Measurements from ENCODE around the gene SREBF1.

SREBF1 gene

DNA sequence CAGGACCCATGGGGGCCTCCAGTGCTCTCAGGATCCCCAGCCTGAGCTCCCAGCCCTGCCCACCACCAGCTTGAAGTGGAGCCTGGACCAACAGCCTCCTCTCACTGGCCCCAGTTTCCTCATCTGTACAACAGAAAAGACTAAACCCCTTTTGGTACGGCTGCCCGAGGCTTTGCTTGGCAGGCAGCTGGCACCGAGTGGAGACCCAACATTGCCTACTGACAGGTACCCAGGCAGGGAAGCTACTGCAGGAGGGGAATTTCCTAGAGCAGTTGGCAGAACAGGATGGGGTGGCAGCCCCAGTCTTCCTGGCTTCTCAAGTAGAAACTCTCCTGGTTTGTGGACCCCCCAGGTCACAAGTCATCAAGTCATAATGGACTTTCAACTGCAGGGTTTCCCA is 14.2 kb downstream of the SREBF1 start:
- DNase-seq: no peak

DNA sequence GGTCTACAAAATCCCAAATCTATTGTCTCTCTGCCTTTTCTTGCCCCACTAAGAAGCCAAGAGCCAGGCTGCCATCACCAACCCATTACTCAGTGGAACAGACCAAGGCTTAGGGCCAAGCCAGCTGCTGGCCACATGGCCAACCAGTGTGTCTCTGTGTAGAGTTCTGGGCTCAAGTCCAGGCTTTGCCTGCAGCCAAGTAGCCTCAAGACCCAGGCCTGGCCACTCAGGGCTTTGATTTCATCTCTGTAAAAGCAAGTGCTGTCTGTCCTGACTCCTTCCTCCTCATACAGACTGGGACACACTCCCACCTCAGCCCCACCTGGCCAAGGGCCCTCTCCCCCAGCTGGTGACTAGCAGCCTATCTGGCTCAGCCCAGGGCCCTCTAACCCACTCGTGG is 14.6 kb downstream of the SREBF1 start:
- no peak for DNase-seq

DNA sequence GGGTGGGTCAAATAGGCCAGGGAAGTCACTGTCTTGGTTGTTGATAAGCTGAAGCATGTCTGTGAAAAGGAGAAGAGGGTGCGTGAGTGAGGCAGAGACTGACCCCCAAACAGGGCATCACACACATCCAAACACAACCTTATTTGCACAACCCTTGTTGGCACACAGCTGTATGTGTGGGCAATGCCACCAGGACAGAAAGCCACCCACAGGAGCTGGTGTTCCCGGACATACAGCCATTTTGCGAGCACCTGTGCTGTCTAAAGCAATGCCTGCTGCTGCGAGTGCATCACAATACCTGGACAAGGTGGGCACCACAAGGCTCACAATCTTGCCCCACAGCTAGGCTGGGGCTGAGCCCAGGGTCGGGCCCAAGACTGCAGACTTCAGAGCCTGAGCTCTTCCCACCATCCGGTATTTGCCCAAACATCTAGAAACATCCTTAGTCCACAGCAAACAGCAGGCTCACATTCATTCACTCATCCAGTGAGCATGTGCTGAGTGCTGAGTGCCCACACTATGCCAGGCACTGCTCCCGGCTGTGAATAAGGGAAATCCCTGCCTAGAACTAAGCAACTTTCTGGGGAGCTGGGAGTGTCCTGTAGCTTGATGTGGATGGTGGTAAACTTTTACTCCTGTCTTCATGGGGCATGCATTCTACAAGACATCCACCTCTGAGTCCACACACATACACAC is 16.2 kb downstream of the SREBF1 start:
- DNase-seq: no peak

DNA sequence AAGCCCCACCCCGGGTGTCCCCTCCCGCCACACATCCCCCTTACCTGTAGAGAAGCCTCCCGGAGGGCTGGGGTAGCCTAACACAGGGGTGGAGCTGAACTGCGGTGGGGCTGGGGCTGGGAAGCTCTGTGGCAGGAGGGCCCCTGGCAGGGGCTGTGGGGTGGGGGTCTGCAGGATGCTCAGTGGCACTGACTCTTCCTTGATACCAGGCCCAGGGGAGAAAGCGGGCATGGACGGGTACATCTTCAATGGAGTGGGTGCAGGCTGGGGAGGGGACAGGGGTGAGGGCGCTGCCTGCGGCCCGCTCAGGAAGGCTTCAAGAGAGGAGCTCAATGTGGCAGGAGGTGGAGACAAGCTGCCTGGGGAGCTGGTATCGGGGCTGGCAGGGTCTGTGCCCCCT is 16.7 kb downstream of the SREBF1 start:
- DNase-seq: no peak

DNA sequence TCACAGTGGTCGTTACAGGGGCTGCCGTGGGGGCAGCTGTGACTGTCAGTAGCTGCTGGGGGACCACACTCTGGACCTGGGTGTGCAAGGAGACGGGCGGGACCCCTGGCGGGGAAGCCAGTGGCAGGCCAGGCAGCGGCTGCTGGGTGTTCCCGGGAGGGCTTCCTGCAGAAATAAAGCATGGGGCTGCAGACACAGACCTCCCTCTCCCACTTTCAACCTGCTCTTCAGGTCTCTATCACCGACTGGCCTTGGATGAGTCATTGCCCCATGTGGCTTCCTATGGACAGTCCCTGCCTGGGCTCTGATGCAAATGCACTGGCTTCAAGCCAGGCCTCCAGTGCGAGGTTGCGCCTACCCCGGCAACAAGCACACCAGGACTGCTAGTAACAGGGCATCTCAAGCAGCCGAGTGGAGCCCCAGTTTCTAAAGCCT is 17.2 kb downstream of the SREBF1 start:
- peak; percentile 52 to 77 for DNase-seq

DNA sequence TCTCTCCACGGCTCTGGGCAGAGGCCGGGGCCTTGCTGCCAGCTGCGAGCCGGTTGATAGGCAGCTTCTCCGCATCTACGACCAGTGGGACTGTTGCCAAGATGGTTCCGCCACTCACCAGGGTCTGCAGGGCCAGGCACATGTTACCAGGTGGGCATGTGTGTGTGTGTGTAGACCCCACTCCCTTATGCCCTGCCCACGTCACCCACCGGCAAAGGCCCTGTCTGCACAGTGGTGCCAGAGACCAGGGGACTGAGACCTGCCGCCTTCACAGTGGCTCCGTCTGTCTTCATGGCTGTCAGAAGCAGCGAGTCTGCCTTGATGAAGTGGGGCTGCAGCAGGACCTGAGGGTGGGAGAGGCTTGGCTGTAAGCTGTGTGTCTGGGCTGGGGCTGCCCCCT is 17.7 kb downstream of the SREBF1 start:
- DNase-seq: no peak

DNA sequence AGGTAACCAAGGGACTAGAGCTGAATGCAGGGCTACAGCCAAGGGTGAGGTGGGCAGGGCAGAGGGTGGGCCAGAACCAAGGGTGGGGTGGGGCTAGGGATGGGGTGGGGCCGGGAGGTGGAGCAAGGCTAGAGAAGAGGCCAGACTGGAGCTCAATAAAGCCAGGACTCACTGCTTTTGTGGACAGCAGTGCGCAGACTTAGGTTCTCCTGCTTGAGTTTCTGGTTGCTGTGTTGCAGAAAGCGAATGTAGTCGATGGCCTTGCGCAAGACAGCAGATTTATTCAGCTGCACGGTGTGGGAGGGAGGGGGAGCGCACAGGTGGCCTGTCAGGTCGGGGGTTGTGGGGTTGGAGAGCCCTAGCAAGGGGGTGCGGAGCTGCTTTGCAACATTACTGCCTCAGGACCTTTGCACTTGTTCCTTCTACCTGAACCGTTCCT is 18.7 kb downstream of the SREBF1 start:
- DNase-seq: no peak

DNA sequence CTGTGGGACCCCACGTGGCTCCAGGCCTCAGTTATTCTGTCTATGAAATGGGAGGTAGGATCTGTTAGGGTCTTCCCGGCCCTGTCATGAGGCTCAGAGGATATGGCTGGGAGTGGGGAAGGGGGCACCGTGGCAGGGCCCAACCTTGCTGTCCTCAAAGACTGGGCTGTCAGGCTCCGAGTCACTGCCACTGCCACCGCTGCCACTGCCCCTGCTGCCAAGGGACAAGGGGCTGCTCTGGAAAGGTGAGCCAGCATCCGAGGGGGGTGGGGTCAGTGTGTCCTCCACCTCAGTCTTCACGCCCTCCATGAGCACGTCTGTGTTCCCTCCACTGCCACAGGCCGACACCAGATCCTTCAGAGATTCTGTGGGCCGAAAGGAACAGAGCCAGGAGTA is 19.2 kb downstream of the SREBF1 start:
- no peak for DNase-seq

DNA sequence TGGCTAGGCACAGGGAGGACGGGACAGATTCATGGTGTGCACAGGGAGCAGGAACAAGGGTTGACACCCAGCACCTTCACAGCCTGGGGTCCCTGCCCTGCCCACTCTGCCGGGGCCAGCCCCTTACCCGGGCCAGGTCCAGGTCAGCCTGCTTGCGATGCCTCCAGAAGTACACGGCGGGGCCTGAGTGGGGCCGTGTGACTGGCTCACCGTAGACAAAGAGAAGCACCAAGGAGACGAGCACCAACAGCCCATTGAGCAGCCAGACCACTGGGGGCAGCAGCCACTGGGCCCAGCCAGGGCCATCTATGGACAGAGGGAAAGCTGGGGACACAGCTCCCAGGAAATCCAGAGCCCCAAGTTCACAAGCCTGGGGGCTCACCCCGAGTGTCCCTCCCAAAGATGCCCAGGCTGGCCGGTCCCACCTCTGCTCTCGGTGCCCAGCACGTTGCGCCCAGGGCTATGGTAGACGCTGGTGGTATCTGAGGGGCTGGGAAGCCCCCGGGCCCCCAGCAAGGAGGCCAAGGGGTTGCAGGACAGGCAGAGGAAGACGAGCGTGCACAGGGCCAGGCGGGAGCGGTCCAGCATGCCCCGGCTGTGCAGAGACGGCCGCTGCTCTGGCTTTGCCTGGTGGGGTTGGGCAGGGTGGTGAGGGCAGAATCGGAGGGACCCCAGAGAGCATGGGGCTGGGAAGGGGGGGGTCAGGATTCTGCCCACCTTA is 19.8 kb downstream of the SREBF1 start:
- DNase-seq: no peak

DNA sequence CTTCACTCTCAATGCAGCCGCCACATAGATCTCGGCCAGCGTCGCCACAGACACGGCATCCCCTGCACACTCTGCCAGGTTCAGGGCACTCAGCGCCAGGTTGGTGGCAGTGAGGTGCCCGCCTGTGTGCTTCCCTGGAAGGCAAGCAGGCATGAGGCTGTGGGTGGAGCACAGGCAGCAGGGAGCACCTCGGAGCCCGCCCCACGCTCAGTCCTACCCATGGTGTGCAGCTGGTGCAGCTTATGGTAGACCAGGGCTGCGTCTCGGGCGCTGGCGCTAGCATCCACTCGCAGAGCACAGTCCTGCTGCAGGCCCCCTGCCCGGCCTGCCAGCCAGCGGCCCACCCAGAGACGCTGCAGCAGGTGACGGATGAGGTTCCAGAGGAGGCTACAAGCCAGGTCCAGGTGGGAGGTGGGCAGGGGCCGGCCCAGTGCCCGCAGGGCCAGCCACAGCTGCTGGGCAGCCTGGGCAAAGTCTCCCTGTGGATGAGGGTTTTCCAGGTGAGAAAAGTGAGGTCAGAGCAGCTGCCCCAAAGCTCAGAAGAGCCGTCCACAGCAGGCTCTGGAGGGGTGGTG is 20.5 kb downstream of the SREBF1 start:
- DNase-seq: no peak

DNA sequence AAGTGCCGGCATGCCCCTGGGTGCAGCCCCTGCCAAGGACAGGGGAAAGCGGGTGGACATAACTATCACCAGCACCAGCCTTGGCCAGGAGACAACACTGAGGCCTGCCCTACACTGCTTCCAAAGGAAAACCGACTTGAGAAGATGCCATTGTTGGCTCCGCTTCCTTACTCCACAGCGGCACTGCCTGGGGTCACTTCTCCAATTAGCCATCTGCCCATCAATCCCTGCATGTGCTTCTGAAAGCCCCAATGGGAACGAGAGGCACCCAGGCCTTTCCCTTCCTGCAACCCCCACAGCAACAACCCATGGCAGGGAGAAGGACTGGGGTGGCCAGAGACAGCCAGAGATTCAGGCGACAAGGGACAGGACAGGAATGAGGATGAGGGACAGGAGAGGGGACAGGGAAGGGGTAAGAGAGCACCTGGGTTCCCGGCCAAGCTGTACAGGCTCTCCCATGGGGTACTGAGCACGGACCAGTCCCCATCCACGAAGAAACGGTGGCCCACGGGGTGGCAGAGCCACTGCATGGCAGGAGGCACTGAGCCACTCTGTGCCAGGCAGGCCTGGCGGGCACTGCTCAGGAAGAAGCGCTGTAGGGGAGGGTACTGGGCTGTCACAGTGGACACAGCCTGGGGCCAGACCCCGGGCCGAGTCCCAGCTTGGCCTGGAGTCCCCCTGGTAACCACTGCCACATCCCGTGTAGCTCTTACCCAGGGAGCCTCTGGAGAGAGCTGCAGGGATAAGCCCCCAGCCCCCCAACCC is 21.2 kb downstream of the SREBF1 start:
- no peak for DNase-seq

DNA sequence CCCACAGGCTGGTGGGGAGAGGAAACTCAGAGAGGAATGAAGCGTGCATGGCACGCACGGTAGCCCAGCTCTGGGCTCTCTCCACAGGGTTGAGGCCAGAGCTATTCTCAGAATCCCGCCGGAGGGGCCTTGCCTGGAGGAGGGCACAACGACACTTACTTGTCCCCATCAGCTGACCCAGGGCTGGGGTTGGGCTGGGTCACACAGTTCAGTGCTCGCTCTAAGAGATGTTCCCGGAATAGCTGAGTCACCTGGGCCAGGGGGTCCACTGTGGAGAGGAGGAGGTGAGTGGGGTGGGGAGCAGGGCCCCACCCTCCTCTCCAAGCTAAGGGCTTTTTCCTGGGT is 21.8 kb downstream of the SREBF1 start:
- DNase-seq: no peak

DNA sequence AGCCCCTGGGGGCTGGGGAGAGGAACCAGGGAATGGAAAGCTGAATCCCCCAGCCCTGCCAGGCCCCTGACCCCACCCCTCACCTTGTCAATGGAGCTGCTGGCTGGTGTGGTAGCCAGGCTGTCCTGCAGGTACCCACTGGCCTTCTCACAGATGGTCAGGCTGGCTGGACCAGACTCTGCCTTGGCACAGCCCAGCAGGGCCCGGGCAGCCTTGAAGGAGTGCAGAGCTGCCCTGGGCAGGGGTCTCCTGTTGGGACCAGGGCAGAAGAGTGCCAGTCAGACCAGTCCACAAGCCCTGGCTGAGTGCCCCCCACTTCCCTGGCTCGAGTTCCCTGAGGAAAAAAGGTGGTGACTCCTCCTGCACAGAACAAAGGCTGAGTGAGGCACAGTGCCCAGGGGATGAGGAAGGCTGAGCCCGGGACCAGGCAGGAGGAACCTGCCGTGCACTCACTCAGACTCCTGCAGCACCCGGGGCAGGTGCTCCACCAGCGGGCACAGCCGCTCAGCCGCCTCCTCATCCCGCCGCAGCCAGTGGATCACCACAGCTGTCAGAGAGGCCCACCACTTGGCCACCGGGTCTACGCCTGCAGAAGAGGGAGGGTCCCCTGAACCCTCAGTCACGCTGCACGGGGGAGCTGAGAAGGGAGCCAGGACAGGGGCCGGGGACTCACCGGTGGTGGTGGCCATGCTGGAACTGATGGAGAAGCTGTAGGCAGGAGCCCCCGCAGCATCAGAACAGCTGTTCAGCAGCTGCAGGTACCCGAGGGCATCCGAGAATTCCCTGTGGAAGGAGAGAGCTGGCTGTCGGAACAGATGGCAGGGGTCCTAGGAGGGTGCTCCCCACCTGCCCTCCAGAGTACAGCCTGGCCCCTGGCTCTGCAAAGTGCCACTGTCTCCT is 22.4 kb downstream of the SREBF1 start:
- no peak for DNase-seq

DNA sequence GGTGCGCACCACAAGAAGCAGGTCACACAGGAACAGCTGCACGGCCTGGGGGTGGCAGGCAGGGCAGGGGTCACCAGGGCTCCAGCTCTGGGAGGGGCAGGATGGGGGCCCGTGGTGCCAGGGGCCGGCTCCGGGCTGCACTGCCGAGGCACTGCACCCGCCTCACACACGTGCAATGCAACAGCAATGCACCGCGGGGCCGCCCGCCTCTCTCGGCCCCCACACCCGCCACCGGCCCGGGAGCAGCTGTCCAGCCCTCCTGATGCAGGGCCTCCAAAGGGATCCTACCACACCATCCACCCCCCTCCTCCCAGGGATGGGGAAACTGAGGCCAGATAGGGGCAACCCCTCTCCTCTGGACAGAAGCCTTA is 23.1 kb downstream of the SREBF1 start:
- no peak for DNase-seq

DNA sequence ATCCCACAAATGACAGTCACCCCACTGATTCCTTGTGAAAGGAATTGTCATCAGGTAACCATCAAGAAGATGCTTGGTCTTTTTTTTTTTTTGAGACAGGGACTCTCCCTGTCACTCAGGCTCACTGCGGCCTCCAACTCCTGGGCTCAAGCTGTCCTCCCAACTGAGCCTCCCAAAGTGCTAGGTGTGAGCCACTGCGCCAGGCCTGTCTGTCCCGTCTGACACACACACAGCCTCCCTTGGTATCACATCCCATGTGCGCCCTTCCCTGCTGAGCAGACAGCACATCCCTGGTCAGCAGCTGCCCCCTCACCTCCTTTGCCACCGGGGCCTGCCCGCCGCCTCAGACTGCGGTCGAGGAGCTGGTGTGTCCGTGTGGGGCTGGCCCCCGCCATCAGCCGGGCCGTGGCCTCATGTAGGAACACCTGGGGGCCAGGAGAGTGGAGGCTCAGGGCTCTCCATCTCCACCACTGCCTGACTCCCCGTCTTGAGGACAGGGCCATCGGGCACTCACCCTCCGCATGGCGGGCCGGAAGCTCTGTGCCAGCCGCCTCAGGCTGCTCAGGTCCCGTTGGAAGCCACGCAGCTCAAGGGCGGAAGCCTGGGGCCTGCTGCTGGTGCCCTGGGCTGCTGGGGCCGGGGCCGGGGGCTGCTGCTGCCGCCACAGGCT is 23.6 kb downstream of the SREBF1 start:
- no peak for DNase-seq

DNA sequence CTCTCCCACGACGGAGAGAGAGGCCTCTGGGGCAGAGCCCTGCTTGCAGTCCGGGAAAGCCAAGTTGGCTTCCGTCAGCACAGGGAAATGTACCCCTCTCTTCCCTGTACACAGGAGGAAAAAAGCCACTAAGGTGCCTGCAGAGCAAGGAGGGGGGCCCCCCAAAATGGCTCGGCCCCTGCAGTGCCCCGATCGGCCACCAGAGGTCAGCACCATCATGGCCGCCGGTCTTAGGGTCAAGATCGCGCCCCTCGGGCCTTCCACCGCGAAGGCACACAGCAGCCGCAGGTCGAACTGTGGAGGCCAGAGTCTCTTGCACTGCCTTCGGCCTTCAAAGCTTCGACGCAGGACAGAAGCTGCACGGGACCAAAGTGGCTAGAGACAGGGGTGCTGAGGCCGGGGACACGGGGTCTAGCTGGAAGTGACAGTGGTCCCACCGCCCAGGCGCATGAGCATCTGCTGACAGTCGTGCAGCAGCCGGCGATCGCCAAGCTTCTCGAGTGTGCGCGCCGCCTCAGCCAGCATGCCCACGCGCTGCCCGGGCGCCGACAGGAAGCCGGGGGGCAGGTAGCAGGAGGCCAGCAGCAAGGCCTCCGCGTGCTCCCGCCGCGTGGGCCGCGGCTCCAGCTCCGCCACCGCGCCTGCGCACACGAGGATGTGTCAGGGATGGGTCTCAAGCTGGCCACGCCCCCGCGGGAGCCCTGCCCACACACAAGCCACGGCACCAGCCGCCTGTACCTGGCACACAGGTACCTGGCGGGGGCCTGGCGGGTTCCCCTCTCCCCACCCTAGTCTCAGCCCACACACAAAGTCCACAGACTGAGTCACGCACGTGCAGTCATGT is 24.4 kb downstream of the SREBF1 start:
- DNase-seq: peak; percentile 66 to 73

DNA sequence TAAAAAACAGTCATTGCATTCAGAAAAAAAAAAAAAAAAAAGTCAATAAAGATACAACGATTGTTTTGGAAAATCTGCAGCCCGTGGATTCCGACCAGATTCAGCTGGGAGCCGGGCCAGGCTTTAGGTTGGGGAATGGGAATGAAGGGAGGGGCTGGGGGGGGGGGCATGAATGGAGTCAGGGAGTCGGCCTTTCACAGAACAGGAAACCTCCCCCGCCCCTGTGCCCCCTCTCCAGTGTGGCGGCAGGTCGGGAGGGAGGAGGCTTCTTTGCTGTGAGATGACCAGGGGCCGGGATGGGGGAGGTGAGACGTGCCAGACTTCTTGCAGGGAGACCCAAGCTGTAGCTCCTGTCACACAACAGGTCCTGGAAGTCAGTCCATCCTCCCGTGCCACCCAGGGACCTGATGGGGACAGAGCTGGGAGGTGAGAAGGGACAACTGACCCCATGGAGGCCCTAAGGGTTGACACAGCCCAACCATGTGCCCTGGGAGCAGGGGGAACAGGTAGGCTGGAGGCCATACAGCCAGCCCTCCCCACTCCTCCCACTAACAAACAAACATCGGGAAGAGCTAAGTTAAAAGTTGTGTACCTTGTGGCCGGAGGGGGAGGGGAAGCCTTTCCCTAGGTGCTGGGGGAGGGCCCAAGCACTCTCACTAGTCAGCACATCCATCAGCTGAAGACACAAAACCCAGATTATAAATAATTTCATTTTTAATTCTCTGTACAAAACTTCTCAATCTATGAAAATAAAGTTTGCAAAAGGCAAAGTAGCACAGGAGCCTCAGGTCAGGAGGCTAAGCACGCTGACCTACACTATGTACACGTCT is 25.2 kb downstream of the SREBF1 start:
- no peak for DNase-seq

DNA sequence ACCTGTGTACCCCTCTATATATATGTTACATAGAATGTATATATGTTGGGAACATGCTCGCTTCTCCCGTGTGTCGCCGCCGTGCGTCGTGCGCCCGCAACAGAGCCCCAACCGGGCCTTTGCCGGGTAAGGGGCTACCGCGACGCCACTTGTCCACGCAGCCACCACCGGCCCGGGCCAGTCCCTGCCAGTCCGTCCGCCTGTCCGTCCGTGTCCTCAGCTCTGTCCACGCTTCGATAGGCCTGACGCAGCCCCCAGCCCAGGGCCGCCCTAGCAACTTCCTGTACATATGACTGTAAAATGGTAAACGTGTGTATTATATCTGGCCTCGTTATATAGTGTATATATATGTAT is 25.9 kb downstream of the SREBF1 start:
- no peak for DNase-seq

DNA sequence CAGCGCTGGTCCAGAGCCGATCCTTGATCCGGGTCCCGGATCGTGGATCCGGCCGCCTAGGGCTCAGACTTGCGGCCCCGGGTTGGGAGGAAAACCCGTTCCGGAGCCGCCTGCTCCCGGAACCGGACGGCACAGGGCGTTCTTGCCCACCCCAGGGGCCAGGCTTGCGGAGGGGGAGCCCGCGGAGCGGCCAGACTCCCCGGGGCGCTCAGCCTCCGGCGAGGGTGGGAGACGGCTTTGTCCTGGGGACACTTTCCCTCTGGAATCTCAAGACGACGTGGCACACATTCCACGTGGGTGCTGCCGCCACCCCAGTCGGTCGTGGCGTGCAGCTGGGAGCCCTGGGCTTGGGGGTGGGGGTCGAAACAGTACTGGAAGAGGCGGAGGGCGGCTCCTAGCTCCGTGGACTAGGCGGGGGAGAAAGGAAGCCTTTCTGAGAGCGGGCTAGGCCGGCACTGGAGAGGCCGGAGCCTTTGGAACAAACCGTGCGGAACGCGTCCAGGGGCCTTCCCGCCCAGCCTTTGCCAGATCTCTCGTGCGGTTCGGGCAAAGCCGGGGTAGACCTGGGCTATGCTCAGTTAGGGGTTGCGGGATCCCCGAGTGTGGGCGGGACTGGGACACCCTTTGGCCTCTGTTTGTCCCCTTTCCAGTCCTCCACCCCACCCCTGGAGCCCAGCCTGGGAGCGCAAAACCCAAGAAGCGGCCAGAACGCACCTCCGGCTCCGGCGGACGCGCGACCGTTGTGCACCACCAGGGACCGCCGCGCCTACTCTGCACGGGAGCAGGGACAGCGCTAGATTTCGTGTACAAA is 26.5 kb downstream of the SREBF1 start:
- no peak for DNase-seq

Measured in CD4-positive, alpha-beta T cell treated with Interleukin-1 beta for 1 hour (primary cell).